IMR-90 (cell line): Measurements from ENCODE around the gene MARCHF3.

Experiments
- BHLHE40 ChIP-seq: fragments of 150-350 bp; IDR thresholded peaks from 2 replicates; pipeline ENCODE4 v1.6.1; 2016; ENCODE audit warnings: mild to moderate bottlenecking, low read depth, low read length
- CEBPB ChIP-seq: IDR thresholded peaks from 2 replicates; pipeline ENCODE4 v1.6.1; 2012; ENCODE audit warnings: low read depth, low read length, improper control_type of control experiment
- CTCF ChIP-seq: conservative IDR thresholded peaks from 2 replicates; pipeline ENCODE4 v1.5.1; 2012; ENCODE audit warnings: mild to moderate bottlenecking, low read depth, low read length, improper control_type of control experiment
- FOS ChIP-seq: fragments of 150-350 bp; IDR thresholded peaks from 2 replicates; pipeline ENCODE4 v1.6.1; 2016; ENCODE audit warnings: low read depth, low read length
- MXI1 ChIP-seq: IDR thresholded peaks from 2 replicates; pipeline ENCODE4 v1.6.1; 2012; ENCODE audit warnings: low read depth, mild to moderate bottlenecking, low read length, moderate library complexity, borderline replicate concordance
- POLR2A ChIP-seq: IDR thresholded peaks from 2 replicates; pipeline ENCODE4 v1.6.1; 2012; ENCODE audit warnings: mild to moderate bottlenecking, low read depth, low read length
- RAD21 ChIP-seq: IDR thresholded peaks from 2 replicates; pipeline ENCODE4 v1.6.1; 2012; ENCODE audit warnings: low read length, improper control_type of control experiment
- RCOR1 ChIP-seq: IDR thresholded peaks from 2 replicates; pipeline ENCODE4 v1.6.1; 2012; ENCODE audit warnings: mild to moderate bottlenecking, low read length, improper control_type of control experiment; ENCODE audit not compliant: insufficient replicate concordance
- USF2 ChIP-seq: fragments of 150-350 bp; IDR thresholded peaks from 2 replicates; pipeline ENCODE4 v1.6.1; 2017; ENCODE audit warnings: mild to moderate bottlenecking, antibody characterized with exemption, low read length, low read depth

GRCh38 chr5:126830061-126830460 is 200.3 kb downstream of the MARCHF3 start:
- TF ChIP-seq RAD21 (no peak), POLR2A (no peak), CTCF (no peak), RCOR1 (no peak), FOS (no peak), MXI1 (no peak), CEBPB (no peak), USF2 (no peak), BHLHE40 (no peak)
